ENCODE results near the gene GCNA.
"Not testable (repeated sequence)": the region's sequence is repeated elsewhere in the genome, so short reads cannot be mapped to it uniquely, and the experiment has no call there.

GCNA gene

GRCh38 chrX:71563921-71564320 is 14.3 kb upstream of the GCNA start:
- FAIRE-seq: no peak

GRCh38 chrX:71565474-71566041 is 12.7 kb upstream of the GCNA start:
- FAIRE-seq: no peak

- not testable (repeated sequence) for FAIRE-seq
Measured at GRCh38 chrX:71571390-71571789, 6.8 kb upstream of the GCNA start.

GRCh38 chrX:71573590-71573989 is 4.6 kb upstream of the GCNA start:
- FAIRE-seq: no peak

GRCh38 chrX:71577682-71578081 is 555 bp upstream of the GCNA start:
- FAIRE-seq: no peak

GRCh38 chrX:71579136-71579989 is 1.1 kb downstream of the GCNA start:
- no peak for FAIRE-seq

- FAIRE-seq: no peak
Measured at GRCh38 chrX:71579990-71580380, 1.7 kb downstream of the GCNA start.

- FAIRE-seq: no peak
Measured at GRCh38 chrX:71581210-71581609, 3.0 kb downstream of the GCNA start.

- no peak for FAIRE-seq
Measured at GRCh38 chrX:71586929-71587328, 8.7 kb downstream of the GCNA start.

GRCh38 chrX:71593210-71593609 is 15.0 kb downstream of the GCNA start:
- FAIRE-seq: not testable (repeated sequence)

GRCh38 chrX:71599965-71600364 is 21.7 kb downstream of the GCNA start:
- no peak for FAIRE-seq

GRCh38 chrX:71603618-71604017 is 25.4 kb downstream of the GCNA start:
- FAIRE-seq: no peak

- FAIRE-seq: no peak
Measured at GRCh38 chrX:71604141-71604540, 25.9 kb downstream of the GCNA start.

GRCh38 chrX:71604796-71605568 is 26.7 kb downstream of the GCNA start:
- no peak for FAIRE-seq

GRCh38 chrX:71606536-71607216 is 28.4 kb downstream of the GCNA start:
- no peak for FAIRE-seq

- FAIRE-seq: no peak
Measured at GRCh38 chrX:71607488-71607887, 29.3 kb downstream of the GCNA start.

GRCh38 chrX:71609095-71609750 is 31.0 kb downstream of the GCNA start:
- FAIRE-seq: no peak

GRCh38 chrX:71611736-71612135 is 33.5 kb downstream of the GCNA start:
- not testable (repeated sequence) for FAIRE-seq

GRCh38 chrX:71612256-71612655 is 34.0 kb downstream of the GCNA start:
- FAIRE-seq: no peak

- no peak for FAIRE-seq
Measured at GRCh38 chrX:71615056-71615455, 36.8 kb downstream of the GCNA start.

- FAIRE-seq: no peak
Measured at GRCh38 chrX:71615954-71616353, 37.7 kb downstream of the GCNA start.
